Measurements from ENCODE around the gene ETV3L.

DNA sequence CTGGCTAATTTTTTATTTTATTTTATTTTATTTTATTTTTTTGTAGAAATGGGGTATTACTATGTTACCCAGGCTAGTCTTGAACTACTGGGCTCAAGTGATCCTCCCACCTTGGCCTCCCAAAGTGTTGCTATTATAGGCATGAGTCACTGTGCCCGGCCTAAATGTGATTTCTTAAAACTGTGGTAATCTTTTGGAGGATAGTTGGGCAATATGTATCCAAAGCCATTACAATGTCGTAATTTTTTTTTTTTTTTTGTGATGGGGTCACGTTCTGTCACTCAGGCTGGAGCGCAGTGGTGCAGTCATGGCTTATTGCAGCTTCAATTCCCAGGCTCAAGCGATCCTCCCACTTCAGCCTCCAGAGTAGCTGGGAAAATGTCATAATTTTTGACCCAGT, 14.2 kb downstream of the ETV3L start:
- TF ChIP-seq, protein P1, sequence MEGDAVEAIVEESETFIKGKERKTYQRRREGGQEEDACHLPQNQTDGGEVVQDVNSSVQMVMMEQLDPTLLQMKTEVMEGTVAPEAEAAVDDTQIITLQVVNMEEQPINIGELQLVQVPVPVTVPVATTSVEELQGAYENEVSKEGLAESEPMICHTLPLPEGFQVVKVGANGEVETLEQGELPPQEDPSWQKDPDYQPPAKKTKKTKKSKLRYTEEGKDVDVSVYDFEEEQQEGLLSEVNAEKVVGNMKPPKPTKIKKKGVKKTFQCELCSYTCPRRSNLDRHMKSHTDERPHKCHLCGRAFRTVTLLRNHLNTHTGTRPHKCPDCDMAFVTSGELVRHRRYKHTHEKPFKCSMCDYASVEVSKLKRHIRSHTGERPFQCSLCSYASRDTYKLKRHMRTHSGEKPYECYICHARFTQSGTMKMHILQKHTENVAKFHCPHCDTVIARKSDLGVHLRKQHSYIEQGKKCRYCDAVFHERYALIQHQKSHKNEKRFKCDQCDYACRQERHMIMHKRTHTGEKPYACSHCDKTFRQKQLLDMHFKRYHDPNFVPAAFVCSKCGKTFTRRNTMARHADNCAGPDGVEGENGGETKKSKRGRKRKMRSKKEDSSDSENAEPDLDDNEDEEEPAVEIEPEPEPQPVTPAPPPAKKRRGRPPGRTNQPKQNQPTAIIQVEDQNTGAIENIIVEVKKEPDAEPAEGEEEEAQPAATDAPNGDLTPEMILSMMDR (IDR thresholded peaks at IDR 0.05; ENCODE audit: borderline replicate concordance, extremely low read depth, low read length, poor library complexity, severe bottlenecking): no peak
- TF ChIP-seq EZH2 (IDR thresholded peaks at IDR 0.05; ENCODE audit: borderline replicate concordance, low read depth, low read length, severe bottlenecking): no peak

All from DND-41 (cell line).